NCI-H187 treated with DMSO at 0.1 percent for 48 hours (cell line): ENCODE data around the gene TPGS1.

Source experiments
- DNase-seq: peaks from one replicate; lab custom pipeline; 2025; lab: John Stamatoyannopoulos, UW

Gene TPGS1

GRCh38 chr19:539429-540030 is 32.2 kb downstream of the TPGS1 start:
- DNase-seq: no peak

GRCh38 chr19:540867-541637 is 33.8 kb downstream of the TPGS1 start:
- no peak for DNase-seq

- no peak for DNase-seq
Measured at GRCh38 chr19:541699-542098, 34.4 kb downstream of the TPGS1 start.

- DNase-seq: no peak
Measured at GRCh38 chr19:542173-542866, 35.0 kb downstream of the TPGS1 start.

- DNase-seq: no peak
Measured at GRCh38 chr19:543910-544608, 36.8 kb downstream of the TPGS1 start, which contains the start of gene GZMM. Gene GZMM, plus strand, starts transcription at chr19:544053. Its CDS starts 19 bp downstream, at chr19:544072.

GRCh38 chr19:547117-547516 is 39.8 kb downstream of the TPGS1 start:
- no peak for DNase-seq

GRCh38 chr19:547836-548720 is 40.8 kb downstream of the TPGS1 start:
- no peak for DNase-seq

GRCh38 chr19:548886-549830 is 41.9 kb downstream of the TPGS1 start:
- DNase-seq: no peak

GRCh38 chr19:554817-555216 is 47.5 kb downstream of the TPGS1 start:
- DNase-seq: no peak

GRCh38 chr19:555474-555808 is 48.1 kb downstream of the TPGS1 start:
- no peak for DNase-seq

GRCh38 chr19:556611-557382 is 49.5 kb downstream of the TPGS1 start:
- DNase-seq: no peak

- DNase-seq: no peak
Measured at GRCh38 chr19:558770-559439, 51.6 kb downstream of the TPGS1 start.

- DNase-seq: no peak
Measured at GRCh38 chr19:560121-560520, 52.8 kb downstream of the TPGS1 start.

GRCh38 chr19:566403-566802 is 59.1 kb downstream of the TPGS1 start:
- no peak for DNase-seq

- DNase-seq: no peak
Measured at GRCh38 chr19:566844-567243, 59.5 kb downstream of the TPGS1 start.

GRCh38 chr19:567296-567900 is 60.1 kb downstream of the TPGS1 start:
- DNase-seq: no peak
